HepG2 (cell line): ENCODE data around the gene TAF6L. TPM values are rescaled to one million over a fixed set of nuclear protein-coding genes. Genes with fewer than 3 reads are reported as not detected.

Experiments used
- AGO2 ChIP-seq: fragments of 200-400 bp; formaldehyde crosslinking; optimal IDR thresholded peaks from 2 replicates; pipeline ENCODE3; 2017; ENCODE audit warnings: mild to moderate bottlenecking, low read depth, low read length, moderate library complexity
- BCL6 ChIP-seq: IDR thresholded peaks from 2 replicates; pipeline ENCODE4 v1.6.1; 2016; ENCODE audit warnings: missing genetic modification reagents, missing compliant biosample characterization
- ERF ChIP-seq: IDR thresholded peaks from 2 replicates; pipeline ENCODE4 v1.6.1; 2018; ENCODE audit warnings: missing biosample characterization, missing genetic modification reagents
- FOXK1 ChIP-seq: sonication (generic); formaldehyde crosslinking; IDR thresholded peaks from 2 replicates; pipeline ENCODE4 v1.4.0; 2020; ENCODE audit warnings: low read depth, missing genetic modification reagents, borderline replicate concordance
- HNF4G ChIP-seq, 2 experiments: sonication (generic) in 1 of 2; formaldehyde crosslinking in 1 of 2; IDR thresholded peaks; 2 replicates each; pipeline versions ENCODE4 v1.4.0 to v1.6.1; 2011 to 2020; ENCODE audit warnings: borderline replicate concordance in 2 of 2, low read depth in 2 of 2, mild to moderate bottlenecking in 2 of 2, low read length in 1 of 2, missing genetic modification reagents in 1 of 2, moderate library complexity in 1 of 2
- HOXA3 ChIP-seq: sonication (generic); formaldehyde crosslinking; IDR thresholded peaks from 2 replicates; pipeline ENCODE4 v1.5.0; 2020; ENCODE audit warnings: missing genetic modification reagents
- MNT ChIP-seq: fragments of 450-650 bp; IDR thresholded peaks from 2 replicates; pipeline ENCODE4 v1.6.1; 2016
- SMARCC2 ChIP-seq: fragments of 450-650 bp; IDR thresholded peaks from 2 replicates; pipeline ENCODE4 v1.6.1; 2017; ENCODE audit warnings: antibody characterized with exemption, mild to moderate bottlenecking
- ZHX1 ChIP-seq: sonication (generic); formaldehyde crosslinking; IDR thresholded peaks from 2 replicates; pipeline ENCODE4 v1.8.1; 2022; ENCODE audit warnings: low read depth, mild to moderate bottlenecking, missing genetic modification reagents
- ZNF337 ChIP-seq: sonication (generic); formaldehyde crosslinking; IDR thresholded peaks from 2 replicates; pipeline ENCODE4 v1.5.1; 2020; ENCODE audit warnings: missing genetic modification reagents, low read depth, mild to moderate bottlenecking, borderline replicate concordance
- ZNF891 ChIP-seq: sonication (generic); formaldehyde crosslinking; IDR thresholded peaks from 2 replicates; pipeline ENCODE4 v1.5.0; 2020; ENCODE audit warnings: mild to moderate bottlenecking, missing genetic modification reagents
- polyA plus RNA-seq, 8 experiments: library from polyadenylated mRNA; depleted of rRNA in 3 of 8; stranded (reverse) in 7 of 8; unstranded in 1 of 8; fragments of >200 nt; fragmentation: Illumina TruSeq in 4 of 8; extraction: Trizol in 4 of 8; gene quantifications; 2 replicates each; pipeline versions ENCODE4 v1.2.1 to v1.2.3, GENCODE V29; 2011 to 2016; ENCODE audit warnings: low read depth in 4 of 8, missing spikeins in 1 of 8, mixed read lengths in 1 of 8; ENCODE audit not compliant: insufficient read depth in 1 of 8
- total RNA-seq, 5 experiments: library from RNA; depleted of rRNA; stranded (reverse); fragments of >200 nt; fragmentation: Illumina TruSeq; extraction: Trizol; gene quantifications; 2 replicates each; pipeline ENCODE4 v1.2.3, GENCODE V29; 2016; ENCODE audit warnings: low read depth in 1 of 5
- TF ChIP-seq, protein P1 (sequence below): sonication (generic); formaldehyde crosslinking; IDR thresholded peaks from 2 replicates; pipeline ENCODE4 v1.9.0; 2021; ENCODE audit warnings: missing genetic modification reagents, mild to moderate bottlenecking, borderline replicate concordance
- TF ChIP-seq, protein P2 (sequence below), 2 experiments: sonication (generic) in 1 of 2; formaldehyde crosslinking in 1 of 2; IDR thresholded peaks; 2 replicates each; pipeline versions ENCODE4 v1.4.0 to v1.6.1; 2016 to 2020; ENCODE audit warnings: borderline replicate concordance in 1 of 2, low read depth in 1 of 2, mild to moderate bottlenecking in 1 of 2, missing genetic modification reagents in 1 of 2
- TF ChIP-seq, protein P3 (sequence below): sonication (generic); formaldehyde crosslinking; IDR thresholded peaks from 2 replicates; pipeline ENCODE4 v1.5.0; 2020; ENCODE audit warnings: missing genetic modification reagents

The TAF6L gene
- total and polyA plus RNA-seq, 2 of the 13 experiments (the other 11 are each of a cell fraction or from before 2014, with no cell fraction given) = 12.6 to 19.4 TPM

GRCh38 chr11:62805076-62805892 is 34.1 kb downstream of the TAF6L start, which contains the start of gene NXF1 (continued):
- TF ChIP-seq ZNF337 (CRISPR knock-in tag) (peak; percentile 24; the same call in 1 of the 2 replicates), HNF4G (IDR thresholded peaks at IDR 0.05; ENCODE audit: borderline replicate concordance, low read depth, low read length) (no peak), HNF4G (CRISPR knock-in tag; IDR thresholded peaks at IDR 0.05; ENCODE audit: borderline replicate concordance, low read depth) (peak; percentile 80), ZHX1 (no peak), ZNF891 (CRISPR knock-in tag) (peak; percentile 72), HOXA3 (peak; percentile 89), AGO2 (peak; percentile 99), FOXK1 (peak; percentile 61; the same call in 1 of the 2 replicates), ERF (CRISPR knock-in tag) (peak; percentile 96), SMARCC2 (no peak), BCL6 (CRISPR knock-in tag) (peak; percentile 67; the same call in 1 of the 2 replicates), MNT (peak; percentile 34; the same call in 1 of the 2 replicates)
- TF ChIP-seq, protein P1, sequence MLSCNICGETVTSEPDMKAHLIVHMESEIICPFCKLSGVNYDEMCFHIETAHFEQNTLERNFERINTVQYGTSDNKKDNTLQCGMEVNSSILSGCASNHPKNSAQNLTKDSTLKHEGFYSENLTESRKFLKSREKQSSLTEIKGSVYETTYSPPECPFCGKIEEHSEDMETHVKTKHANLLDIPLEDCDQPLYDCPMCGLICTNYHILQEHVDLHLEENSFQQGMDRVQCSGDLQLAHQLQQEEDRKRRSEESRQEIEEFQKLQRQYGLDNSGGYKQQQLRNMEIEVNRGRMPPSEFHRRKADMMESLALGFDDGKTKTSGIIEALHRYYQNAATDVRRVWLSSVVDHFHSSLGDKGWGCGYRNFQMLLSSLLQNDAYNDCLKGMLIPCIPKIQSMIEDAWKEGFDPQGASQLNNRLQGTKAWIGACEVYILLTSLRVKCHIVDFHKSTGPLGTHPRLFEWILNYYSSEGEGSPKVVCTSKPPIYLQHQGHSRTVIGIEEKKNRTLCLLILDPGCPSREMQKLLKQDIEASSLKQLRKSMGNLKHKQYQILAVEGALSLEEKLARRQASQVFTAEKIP (CRISPR knock-in tag) = no peak
- TF ChIP-seq, protein P2, sequence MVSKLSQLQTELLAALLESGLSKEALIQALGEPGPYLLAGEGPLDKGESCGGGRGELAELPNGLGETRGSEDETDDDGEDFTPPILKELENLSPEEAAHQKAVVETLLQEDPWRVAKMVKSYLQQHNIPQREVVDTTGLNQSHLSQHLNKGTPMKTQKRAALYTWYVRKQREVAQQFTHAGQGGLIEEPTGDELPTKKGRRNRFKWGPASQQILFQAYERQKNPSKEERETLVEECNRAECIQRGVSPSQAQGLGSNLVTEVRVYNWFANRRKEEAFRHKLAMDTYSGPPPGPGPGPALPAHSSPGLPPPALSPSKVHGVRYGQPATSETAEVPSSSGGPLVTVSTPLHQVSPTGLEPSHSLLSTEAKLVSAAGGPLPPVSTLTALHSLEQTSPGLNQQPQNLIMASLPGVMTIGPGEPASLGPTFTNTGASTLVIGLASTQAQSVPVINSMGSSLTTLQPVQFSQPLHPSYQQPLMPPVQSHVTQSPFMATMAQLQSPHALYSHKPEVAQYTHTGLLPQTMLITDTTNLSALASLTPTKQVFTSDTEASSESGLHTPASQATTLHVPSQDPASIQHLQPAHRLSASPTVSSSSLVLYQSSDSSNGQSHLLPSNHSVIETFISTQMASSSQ (IDR thresholded peaks at IDR 0.05; ENCODE audit: low read depth) = no peak
- TF ChIP-seq, protein P2 (CRISPR knock-in tag; IDR thresholded peaks at IDR 0.05; ENCODE audit: borderline replicate concordance) = peak; percentile 75
- TF ChIP-seq, protein P3, sequence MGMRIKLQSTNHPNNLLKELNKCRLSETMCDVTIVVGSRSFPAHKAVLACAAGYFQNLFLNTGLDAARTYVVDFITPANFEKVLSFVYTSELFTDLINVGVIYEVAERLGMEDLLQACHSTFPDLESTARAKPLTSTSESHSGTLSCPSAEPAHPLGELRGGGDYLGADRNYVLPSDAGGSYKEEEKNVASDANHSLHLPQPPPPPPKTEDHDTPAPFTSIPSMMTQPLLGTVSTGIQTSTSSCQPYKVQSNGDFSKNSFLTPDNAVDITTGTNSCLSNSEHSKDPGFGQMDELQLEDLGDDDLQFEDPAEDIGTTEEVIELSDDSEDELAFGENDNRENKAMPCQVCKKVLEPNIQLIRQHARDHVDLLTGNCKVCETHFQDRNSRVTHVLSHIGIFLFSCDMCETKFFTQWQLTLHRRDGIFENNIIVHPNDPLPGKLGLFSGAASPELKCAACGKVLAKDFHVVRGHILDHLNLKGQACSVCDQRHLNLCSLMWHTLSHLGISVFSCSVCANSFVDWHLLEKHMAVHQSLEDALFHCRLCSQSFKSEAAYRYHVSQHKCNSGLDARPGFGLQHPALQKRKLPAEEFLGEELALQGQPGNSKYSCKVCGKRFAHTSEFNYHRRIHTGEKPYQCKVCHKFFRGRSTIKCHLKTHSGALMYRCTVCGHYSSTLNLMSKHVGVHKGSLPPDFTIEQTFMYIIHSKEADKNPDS (CRISPR knock-in tag) = no peak
